Liver (tissue), 9 donors: ENCODE data around the gene SIGLEC8. TPM values are rescaled to one million over a fixed set of nuclear protein-coding genes. Genes with fewer than 3 reads are reported as not detected.

Source experiments
- DNase-seq: peaks from one replicate; pipeline ENCODE4 v3.0.0-alpha.2; 2017; ENCODE audit warnings: low spot score
- H3K27ac ChIP-seq, 2 donors: one replicate each; pipeline ENCODE4 v1.7.0; 2013; ENCODE audit warnings: inconsistent platforms in 2 of 2, low read length in 2 of 2, control low read depth in 1 of 2, low read depth in 1 of 2, mild to moderate bottlenecking in 1 of 2
- H3K27me3 ChIP-seq, 4 donors: one replicate each; pipeline versions ENCODE4 v1.6.1 to v1.7.0; 2013; ENCODE audit warnings: low read length in 3 of 4, inconsistent platforms in 1 of 4, mild to moderate bottlenecking in 1 of 4, moderate library complexity in 1 of 4; ENCODE audit not compliant: control insufficient read depth in 4 of 4, insufficient read depth in 4 of 4
- H3K36me3 ChIP-seq, 4 donors: one replicate each; pipeline versions ENCODE4 v1.6.1 to v1.7.0; 2013; ENCODE audit warnings: low read length in 3 of 4, mild to moderate bottlenecking in 3 of 4, low read depth in 1 of 4, moderate library complexity in 1 of 4; ENCODE audit not compliant: control insufficient read depth in 4 of 4, insufficient read depth in 3 of 4
- H3K4me1 ChIP-seq, 4 donors: one replicate each; pipeline versions ENCODE4 v1.6.1 to v1.7.0; 2013; ENCODE audit warnings: low read length in 3 of 4, mild to moderate bottlenecking in 3 of 4, moderate library complexity in 1 of 4; ENCODE audit not compliant: control insufficient read depth in 4 of 4, insufficient read depth in 4 of 4
- H3K4me3 ChIP-seq, 3 donors: one replicate each; pipeline versions ENCODE4 v1.6.1 to v1.7.0; 2013; ENCODE audit warnings: low read length in 3 of 3, control low read depth in 1 of 3, low read depth in 1 of 3, mild to moderate bottlenecking in 1 of 3
- H3K9ac ChIP-seq, 2 donors: one replicate each; pipeline ENCODE4 v1.7.0; 2013; ENCODE audit warnings: low read length in 2 of 2, mild to moderate bottlenecking in 2 of 2, moderate library complexity in 2 of 2, control low read depth in 1 of 2, low read depth in 1 of 2
- H3K9me3 ChIP-seq, 4 donors: one replicate each; pipeline versions ENCODE4 v1.6.1 to v1.7.0; 2013; ENCODE audit warnings: low read length in 3 of 4; ENCODE audit not compliant: control insufficient read depth in 4 of 4
- EGR1 ChIP-seq, 2 donors: IDR thresholded peaks; 2 replicates each; pipeline ENCODE4 v1.6.1; 2016 to 2018; ENCODE audit warnings: antibody characterized with exemption in 2 of 2, low read depth in 2 of 2
- FOXA1 ChIP-seq: IDR thresholded peaks from 2 replicates; pipeline ENCODE4 v1.6.1; 2016; ENCODE audit warnings: antibody characterized with exemption
- FOXA2 ChIP-seq: IDR thresholded peaks from 2 replicates; pipeline ENCODE4 v1.6.1; 2016; ENCODE audit warnings: antibody characterized with exemption
- GABPA ChIP-seq, 2 donors: IDR thresholded peaks in 1 of 2; conservative IDR thresholded peaks in 1 of 2; 2 replicates each; pipeline ENCODE4 v1.6.1; 2016; ENCODE audit warnings: antibody characterized with exemption in 2 of 2, mild to moderate bottlenecking in 1 of 2, moderate library complexity in 1 of 2
- HNF4A ChIP-seq, 2 donors: conservative IDR thresholded peaks; 2 replicates each; pipeline ENCODE4 v1.6.1; 2016; ENCODE audit warnings: antibody characterized with exemption in 2 of 2, mild to moderate bottlenecking in 2 of 2
- HNF4G ChIP-seq: IDR thresholded peaks from 2 replicates; pipeline ENCODE4 v1.6.1; 2016; ENCODE audit warnings: antibody characterized with exemption
- JUND ChIP-seq, 2 donors: IDR thresholded peaks; 2 replicates each; pipeline ENCODE4 v1.6.1; 2016; ENCODE audit warnings: antibody characterized with exemption in 2 of 2
- MAX ChIP-seq: IDR thresholded peaks from 2 replicates; pipeline ENCODE4 v1.6.1; 2016; ENCODE audit warnings: antibody characterized with exemption
- NR2F2 ChIP-seq: IDR thresholded peaks from 2 replicates; pipeline ENCODE4 v1.6.1; 2016; ENCODE audit warnings: antibody characterized with exemption
- RAD21 ChIP-seq, 2 donors: IDR thresholded peaks; 2 replicates each; pipeline ENCODE4 v1.6.1; 2016; ENCODE audit warnings: antibody characterized with exemption in 2 of 2, mild to moderate bottlenecking in 2 of 2
- REST ChIP-seq: IDR thresholded peaks from 2 replicates; pipeline ENCODE4 v1.6.1; 2016; ENCODE audit warnings: antibody characterized with exemption, mild to moderate bottlenecking
- RXRA ChIP-seq, 2 donors: IDR thresholded peaks; 2 replicates each; pipeline ENCODE4 v1.6.1; 2017 to 2018; ENCODE audit warnings: antibody characterized with exemption in 2 of 2, mild to moderate bottlenecking in 1 of 2
- SP1 ChIP-seq: IDR thresholded peaks from 2 replicates; pipeline ENCODE4 v1.6.1; 2018; ENCODE audit warnings: antibody characterized with exemption, mild to moderate bottlenecking
- TAF1 ChIP-seq: conservative IDR thresholded peaks from 2 replicates; pipeline ENCODE4 v1.6.1; 2016; ENCODE audit warnings: antibody characterized with exemption, mild to moderate bottlenecking
- YY1 ChIP-seq: IDR thresholded peaks from 2 replicates; pipeline ENCODE4 v1.6.1; 2016; ENCODE audit warnings: antibody characterized with exemption, mild to moderate bottlenecking
- ZBTB33 ChIP-seq: IDR thresholded peaks from 2 replicates; pipeline ENCODE4 v1.6.1; 2016; ENCODE audit warnings: antibody characterized with exemption
- WGBS: extraction: QIAGEN DNeasy Blood & Tissue Kit; methylation state at CpG from one replicate; pipeline ENCODE4 v1.1.7; 2013; 5-methylcytosine and 5-hydroxymethylcytosine counted together
- polyA plus RNA-seq, 2 donors: library from polyadenylated mRNA; stranded (reverse) in 1 of 2; unstranded in 1 of 2; fragments of 200-250 nt in 1 of 2; fragments of >200 nt in 1 of 2; fragmentation: Nextera tagmentation in 1 of 2; extraction: Ambion mirVana in 1 of 2; gene quantifications; one replicate each; pipeline versions ENCODE4 v1.2.1 to v1.2.3, GENCODE V29; 2013 to 2015
- total RNA-seq, 2 donors: library from RNA; depleted of rRNA; stranded (reverse); fragments of >200 nt; gene quantifications; one replicate each; pipeline ENCODE4 v1.2.3, GENCODE V29; 2014
- TF ChIP-seq, protein P1 (sequence below): IDR thresholded peaks from 2 replicates; pipeline ENCODE4 v1.6.1; 2016; ENCODE audit warnings: antibody characterized with exemption
- donor health status: healthy.
- donor health status: healthy.
- donor health status: healthy.
- donor health status: healthy.
- donor health status: healthy.

SIGLEC8 gene
- total and polyA plus RNA-seq, 4 donors: 0.09 to 2.3 (median 0.52) TPM

DNA sequence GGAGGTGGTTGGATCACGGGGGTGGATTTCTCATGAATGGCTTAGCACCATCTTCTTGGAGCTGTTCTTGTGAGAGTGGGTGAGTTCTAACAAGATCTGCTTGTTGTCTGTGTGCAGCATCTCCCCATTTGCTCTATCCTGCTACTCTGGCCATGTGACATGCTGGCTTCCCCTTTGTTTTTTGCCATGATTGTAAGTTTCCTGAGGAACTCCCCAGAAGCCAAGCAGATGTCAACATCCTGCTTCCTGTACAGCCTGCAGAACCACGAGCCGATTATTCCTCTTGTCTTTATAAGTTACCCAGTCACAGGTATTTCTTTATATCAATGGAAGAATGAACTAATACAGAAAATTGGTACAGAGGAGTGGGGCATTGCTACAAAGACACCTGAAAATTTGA, 45.6 kb upstream of the SIGLEC8 start (continued):
- no peak for TF ChIP-seq REST
- TF ChIP-seq, protein P1, sequence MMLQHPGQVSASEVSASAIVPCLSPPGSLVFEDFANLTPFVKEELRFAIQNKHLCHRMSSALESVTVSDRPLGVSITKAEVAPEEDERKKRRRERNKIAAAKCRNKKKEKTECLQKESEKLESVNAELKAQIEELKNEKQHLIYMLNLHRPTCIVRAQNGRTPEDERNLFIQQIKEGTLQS: no peak
- no peak for TF ChIP-seq EGR1 (IDR thresholded peaks at IDR 0.05; ENCODE audit: low read depth in 2 of 2)
- no peak for TF ChIP-seq NR2F2
- TF ChIP-seq SP1: no peak
- TF ChIP-seq HNF4A (conservative IDR thresholded peaks at IDR 0.05): no peak

- TF ChIP-seq REST (no peak), FOXA1 (no peak), YY1 (no peak), GABPA (IDR thresholded peaks at IDR 0.05 in 1 of 2, conservative IDR thresholded peaks at IDR 0.05 in 1 of 2) (no peak), ZBTB33 (no peak), RXRA (IDR thresholded peaks at IDR 0.05) (no peak), FOXA2 (no peak), MAX (no peak), RAD21 (IDR thresholded peaks at IDR 0.05) (no peak), JUND (IDR thresholded peaks at IDR 0.05) (no peak), SP1 (no peak), HNF4G (no peak), TAF1 (no peak), HNF4A (conservative IDR thresholded peaks at IDR 0.05) (no peak), NR2F2 (no peak)
- TF ChIP-seq, protein P1: no peak
- Histone ChIP-seq H3K9me3 (peaks cover 0 to 3% (median 0%) of the 10 kb centered on the region in 4 donors), H3K27me3 (peaks cover 0 to 3% (median 0%) of the 10 kb centered on the region in 4 donors), H3K9ac (no peak overlapping the region), H3K4me1 (no peaks in the 10 kb centered on the region), H3K4me3 (no peak overlapping the region), H3K36me3 (no peaks in the 10 kb centered on the region), H3K27ac (no peak overlapping the region)
- 71% methylated on average over 5 of the region's 5 CpGs for WGBS
- DNase-seq: no peak
Observed at GRCh38 chr19:51503286-51503817, 45.1 kb upstream of the SIGLEC8 start.
